HFFc6 (cell line): Measurements from ENCODE around the gene PLEKHD1. TPM values are rescaled to one million over a fixed set of nuclear protein-coding genes. Genes with fewer than 3 reads are reported as not detected.

Experiments used
- DNase-seq: peaks from one replicate; pipeline ENCODE4 v3.0.0-alpha.2; 2018
- H3K27ac Mint-ChIP-seq: 2 replicates; pipeline ENCODE4 v1.8.0; 2020; ENCODE audit warnings: mild to moderate bottlenecking, mixed read lengths
- H3K27me3 Mint-ChIP-seq: 2 replicates; pipeline ENCODE4 v1.8.0; 2021; ENCODE audit warnings: mild to moderate bottlenecking, moderate library complexity, mixed read lengths; ENCODE audit not compliant: insufficient read depth
- H3K36me3 Mint-ChIP-seq: 2 replicates; pipeline ENCODE4 v1.8.0; 2021; ENCODE audit warnings: low read depth, mixed read lengths
- H3K4me1 Mint-ChIP-seq: 2 replicates; pipeline ENCODE4 v1.8.0; 2020; ENCODE audit warnings: low read depth, mixed read lengths
- H3K4me3 Mint-ChIP-seq: 2 replicates; pipeline ENCODE4 v1.8.0; 2020; ENCODE audit warnings: mild to moderate bottlenecking, moderate library complexity, mixed read lengths
- H3K9me3 Mint-ChIP-seq: 2 replicates; pipeline ENCODE4 v1.8.0; 2020; ENCODE audit warnings: mild to moderate bottlenecking, mixed read lengths
- total RNA-seq, 6 experiments: library from RNA; stranded (reverse); fragmentation: NEBNext Ultra II Directional; extraction: Animal tissue kit (Norgen Biotek cat#: 25700); gene quantifications; 2 replicates in 1 of 6; 3 replicates in 5 of 6; pipeline ENCODE4 v1.2.3, GENCODE V29; 2021
- TF ChIP-seq, protein P1 (sequence below): fragments of 200-600 bp; sonication (generic); IDR thresholded peaks from 2 replicates; pipeline ENCODE4 v1.5.0; 2021; ENCODE audit warnings: antibody characterized with exemption, mild to moderate bottlenecking

Gene PLEKHD1
- total RNA-seq, 6 experiments from 2014 or later = 0.06 TPM; not detected in 5

DNA sequence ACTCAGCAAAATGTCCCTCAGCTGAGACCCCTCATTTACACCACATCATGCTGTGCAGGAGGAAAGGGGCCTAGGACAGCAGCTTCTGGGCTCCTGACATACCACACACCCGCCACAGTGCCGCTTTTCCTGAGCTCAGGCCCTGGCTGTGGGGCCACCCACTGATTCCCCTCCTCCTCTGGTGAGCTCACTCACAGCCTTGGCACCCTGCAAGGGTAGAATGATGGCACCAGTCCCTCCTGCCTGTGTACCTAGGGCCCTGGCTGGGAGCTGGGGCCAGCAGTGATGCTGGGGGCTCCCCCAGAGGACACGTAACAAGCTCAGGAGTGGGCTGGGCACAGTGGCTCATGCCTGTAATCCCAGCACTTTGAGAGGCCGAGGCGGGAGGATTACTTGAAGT, 44.4 kb downstream of the PLEKHD1 start:
- H3K36me3 Mint-ChIP-seq = no peaks in the 10 kb centered on the region
- no peaks in the 10 kb centered on the region for H3K9me3 Mint-ChIP-seq
- H3K27ac Mint-ChIP-seq = no peak overlapping the region
- no peak for DNase-seq
- H3K27me3 Mint-ChIP-seq = peaks cover 41% of the 10 kb centered on the region
- H3K4me3 Mint-ChIP-seq = no peak overlapping the region
- H3K4me1 Mint-ChIP-seq = no peaks in the 10 kb centered on the region
- TF ChIP-seq, protein P1, sequence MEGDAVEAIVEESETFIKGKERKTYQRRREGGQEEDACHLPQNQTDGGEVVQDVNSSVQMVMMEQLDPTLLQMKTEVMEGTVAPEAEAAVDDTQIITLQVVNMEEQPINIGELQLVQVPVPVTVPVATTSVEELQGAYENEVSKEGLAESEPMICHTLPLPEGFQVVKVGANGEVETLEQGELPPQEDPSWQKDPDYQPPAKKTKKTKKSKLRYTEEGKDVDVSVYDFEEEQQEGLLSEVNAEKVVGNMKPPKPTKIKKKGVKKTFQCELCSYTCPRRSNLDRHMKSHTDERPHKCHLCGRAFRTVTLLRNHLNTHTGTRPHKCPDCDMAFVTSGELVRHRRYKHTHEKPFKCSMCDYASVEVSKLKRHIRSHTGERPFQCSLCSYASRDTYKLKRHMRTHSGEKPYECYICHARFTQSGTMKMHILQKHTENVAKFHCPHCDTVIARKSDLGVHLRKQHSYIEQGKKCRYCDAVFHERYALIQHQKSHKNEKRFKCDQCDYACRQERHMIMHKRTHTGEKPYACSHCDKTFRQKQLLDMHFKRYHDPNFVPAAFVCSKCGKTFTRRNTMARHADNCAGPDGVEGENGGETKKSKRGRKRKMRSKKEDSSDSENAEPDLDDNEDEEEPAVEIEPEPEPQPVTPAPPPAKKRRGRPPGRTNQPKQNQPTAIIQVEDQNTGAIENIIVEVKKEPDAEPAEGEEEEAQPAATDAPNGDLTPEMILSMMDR = no peak

DNA sequence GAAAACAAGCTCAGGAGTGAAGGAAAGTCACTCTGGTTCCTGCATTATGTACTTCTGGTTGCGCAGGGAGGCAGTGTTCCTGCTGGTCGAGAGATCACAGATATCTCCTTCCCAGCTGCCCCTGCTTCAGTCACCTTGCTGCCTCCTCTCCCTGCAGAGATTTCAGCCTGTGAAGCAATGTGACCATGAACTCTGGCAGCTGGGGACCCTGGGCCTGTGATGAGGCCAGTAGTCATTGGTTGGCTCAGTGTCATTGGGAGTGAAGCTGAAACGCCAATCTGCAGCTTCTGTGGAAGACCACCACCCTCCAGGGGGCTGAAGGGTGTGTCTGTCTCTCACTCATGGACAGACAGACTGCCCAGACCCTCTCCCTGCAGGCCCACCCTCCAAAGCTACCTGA, 45.0 kb downstream of the PLEKHD1 start:
- TF ChIP-seq, protein P1 = no peak
- H3K4me1 Mint-ChIP-seq = no peaks in the 10 kb centered on the region

DNA sequence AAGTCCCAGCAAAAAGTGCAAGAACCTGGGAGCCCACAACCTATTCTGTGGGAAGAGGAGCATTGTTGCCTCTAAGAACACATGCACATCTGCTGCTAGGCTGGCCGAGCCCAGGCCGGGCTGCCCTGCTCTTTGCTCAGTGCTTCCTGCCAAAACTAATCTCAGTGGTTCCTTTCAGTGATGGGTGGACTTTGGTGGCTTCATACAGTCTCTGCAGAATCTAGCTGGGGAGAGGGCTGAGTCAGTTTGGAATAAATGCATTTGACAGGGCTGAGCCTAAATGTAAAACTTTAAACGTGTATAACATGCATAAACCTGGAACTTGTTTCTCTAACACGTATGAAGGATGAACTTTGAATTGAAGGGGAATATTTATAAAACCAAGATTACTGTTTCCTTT, 45.6 kb downstream of the PLEKHD1 start:
- peaks cover 35% of the 10 kb centered on the region for H3K27me3 Mint-ChIP-seq
- TF ChIP-seq, protein P1 = no peak
- no peak overlapping the region for H3K4me3 Mint-ChIP-seq
- no peak for DNase-seq
- H3K4me1 Mint-ChIP-seq = no peaks in the 10 kb centered on the region
- H3K27ac Mint-ChIP-seq = no peak overlapping the region
- H3K36me3 Mint-ChIP-seq = no peaks in the 10 kb centered on the region
- no peaks in the 10 kb centered on the region for H3K9me3 Mint-ChIP-seq

More for the DNA sequence above, 45.0 kb downstream of the PLEKHD1 start:
- Mint-ChIP-seq H3K9me3 (no peaks in the 10 kb centered on the region), H3K36me3 (no peaks in the 10 kb centered on the region), H3K27ac (no peak overlapping the region), H3K4me3 (no peak overlapping the region), H3K27me3 (peaks cover 41% of the 10 kb centered on the region)
- no peak for DNase-seq

DNA sequence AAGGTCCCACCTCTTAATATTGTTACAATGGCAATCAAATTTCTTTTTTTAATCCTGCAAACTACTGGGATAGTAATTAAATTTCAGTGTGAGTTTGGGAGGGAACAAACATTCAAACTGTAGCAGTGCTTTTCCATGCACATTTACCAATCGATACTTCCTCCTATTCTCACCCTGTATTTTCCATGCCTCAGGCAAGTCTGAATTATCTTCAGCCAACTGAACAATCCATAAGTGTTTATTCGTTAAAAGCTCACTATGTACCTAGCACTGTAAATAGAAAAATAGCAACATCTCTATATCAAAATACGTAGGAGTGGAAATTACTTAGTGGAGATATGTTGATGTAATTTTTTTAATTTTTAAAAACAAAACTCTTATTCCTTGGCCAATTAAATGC, 46.6 kb downstream of the PLEKHD1 start:
- Mint-ChIP-seq H3K27ac (no peak overlapping the region), H3K9me3 (no peaks in the 10 kb centered on the region), H3K4me1 (no peaks in the 10 kb centered on the region), H3K27me3 (peaks cover 26% of the 10 kb centered on the region), H3K36me3 (no peaks in the 10 kb centered on the region), H3K4me3 (no peak overlapping the region)
- TF ChIP-seq, protein P1 = no peak
- no peak for DNase-seq

DNA sequence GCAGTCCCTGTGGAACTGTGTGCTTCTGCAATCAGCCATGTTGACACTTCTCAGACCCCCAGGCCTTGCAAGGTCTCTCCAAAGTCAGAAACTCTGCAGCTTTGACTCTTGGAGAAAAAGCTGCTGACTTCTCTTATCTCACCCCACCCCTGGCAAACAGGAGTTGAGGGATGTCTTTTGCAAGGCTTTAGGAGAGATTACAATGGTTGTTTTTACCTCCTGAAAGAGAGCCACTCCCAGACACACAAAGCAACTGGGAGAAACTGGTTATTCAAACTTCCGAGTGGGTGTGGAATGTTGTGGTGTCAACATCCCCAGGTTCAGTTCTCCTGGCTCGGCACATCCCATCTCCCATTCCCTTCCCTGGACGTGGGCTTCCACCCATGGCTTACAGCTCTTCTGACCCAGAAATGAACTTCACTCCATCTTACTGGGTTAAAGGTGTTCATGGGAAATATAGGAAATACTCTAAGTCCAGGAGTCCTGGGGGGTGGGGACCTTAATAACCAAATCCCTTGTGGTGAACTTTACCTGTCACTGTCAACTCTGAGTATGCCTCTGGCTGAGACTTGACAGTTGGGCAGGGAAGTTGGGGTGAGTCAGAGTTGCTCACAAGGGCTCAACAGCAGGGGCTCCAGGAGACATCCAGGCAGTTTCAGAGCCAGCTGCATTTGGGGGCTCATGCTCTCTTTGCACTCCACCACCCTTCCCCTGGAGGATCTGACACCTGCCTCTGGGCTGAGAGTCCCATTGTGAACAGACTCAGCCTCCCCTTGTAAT, 48.2 kb downstream of the PLEKHD1 start:
- DNase-seq = no peak
- no peak overlapping the region for H3K27ac Mint-ChIP-seq
- H3K4me3 Mint-ChIP-seq = no peak overlapping the region
- no peaks in the 10 kb centered on the region for H3K36me3 Mint-ChIP-seq
- peaks cover 29% of the 10 kb centered on the region for H3K27me3 Mint-ChIP-seq
- no peaks in the 10 kb centered on the region for H3K9me3 Mint-ChIP-seq
- TF ChIP-seq, protein P1 = no peak
- no peaks in the 10 kb centered on the region for H3K4me1 Mint-ChIP-seq
